GM21423 (cell line): ENCODE measurements around the gene RASSF8.

Source experiments
- ATAC-seq: cut with Tn5 transposase; IDR thresholded peaks from one replicate; pipeline ENCODE4 v1.9.1; 2021; ENCODE audit warnings: mild to moderate bottlenecking, moderate library complexity; ENCODE audit not compliant: unreplicated experiment

Gene RASSF8

DNA sequence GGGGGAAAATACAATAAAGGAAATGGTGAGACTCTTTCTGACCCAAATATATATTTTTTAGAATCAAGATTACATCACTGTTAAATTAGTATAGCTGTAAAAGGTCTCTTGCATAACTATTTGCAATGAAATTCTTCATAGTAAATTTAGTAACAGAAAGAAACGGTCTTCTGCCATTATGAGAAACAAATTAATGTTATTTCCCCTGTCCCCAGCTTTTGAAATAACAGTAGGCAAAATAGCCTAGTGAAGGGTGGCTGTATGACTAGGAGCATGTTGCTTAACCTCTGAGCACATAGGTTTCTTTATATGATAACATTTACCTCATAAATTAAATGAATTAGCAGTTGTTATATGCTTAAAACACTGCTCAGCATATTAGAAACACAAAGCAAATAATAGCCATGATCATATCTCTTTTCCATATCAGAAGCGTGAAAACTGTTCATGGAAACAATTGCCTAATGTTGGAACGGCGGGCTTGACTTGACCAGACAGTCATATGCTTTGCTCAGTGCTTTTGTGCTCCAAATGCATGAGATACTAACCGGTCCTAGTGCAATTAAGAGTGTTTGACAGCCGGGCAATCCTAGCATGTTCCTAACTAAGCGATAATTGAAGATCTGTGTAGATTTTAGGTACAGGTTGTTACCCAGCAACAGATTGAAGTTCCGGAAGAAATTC is 142.3 kb downstream of the RASSF8 start:
- no peak for ATAC-seq

DNA sequence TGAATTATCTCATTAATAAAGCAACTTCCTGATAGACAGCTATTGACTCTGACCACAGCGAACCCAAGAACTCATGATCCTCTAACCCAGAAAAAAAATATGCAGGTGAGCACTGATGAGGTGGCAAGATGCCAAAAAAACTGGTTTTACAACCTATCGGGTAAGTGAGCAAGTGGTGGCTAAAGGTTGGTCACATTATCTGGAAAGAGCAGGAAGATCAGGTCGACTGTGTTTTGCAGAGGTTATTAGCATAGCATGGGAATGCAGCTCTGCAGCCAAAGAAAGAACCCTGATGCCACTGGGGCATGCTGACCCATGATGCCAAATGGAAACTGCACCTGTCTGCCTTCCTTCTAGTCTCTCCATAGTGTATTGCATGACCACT is 142.9 kb downstream of the RASSF8 start:
- ATAC-seq, result no peak

DNA sequence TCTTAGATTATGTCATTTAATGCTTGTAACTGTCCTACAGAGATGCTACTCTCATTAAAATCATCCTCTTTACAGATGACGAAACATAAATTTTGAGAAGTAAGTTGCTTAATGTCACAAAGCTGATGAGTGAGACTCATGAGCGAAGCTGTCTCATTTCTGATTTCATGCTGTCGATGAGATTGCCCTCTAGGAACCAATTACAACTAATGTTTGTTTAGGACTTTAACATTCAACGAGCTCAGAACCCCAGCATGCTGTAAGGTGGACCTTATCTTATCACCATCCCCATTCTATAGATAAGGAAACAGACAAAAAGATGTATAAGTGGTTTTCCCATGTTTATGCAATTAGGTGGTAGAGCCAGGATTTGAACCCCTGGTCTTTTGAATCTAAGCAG is 143.3 kb downstream of the RASSF8 start:
- ATAC-seq, result no peak

DNA sequence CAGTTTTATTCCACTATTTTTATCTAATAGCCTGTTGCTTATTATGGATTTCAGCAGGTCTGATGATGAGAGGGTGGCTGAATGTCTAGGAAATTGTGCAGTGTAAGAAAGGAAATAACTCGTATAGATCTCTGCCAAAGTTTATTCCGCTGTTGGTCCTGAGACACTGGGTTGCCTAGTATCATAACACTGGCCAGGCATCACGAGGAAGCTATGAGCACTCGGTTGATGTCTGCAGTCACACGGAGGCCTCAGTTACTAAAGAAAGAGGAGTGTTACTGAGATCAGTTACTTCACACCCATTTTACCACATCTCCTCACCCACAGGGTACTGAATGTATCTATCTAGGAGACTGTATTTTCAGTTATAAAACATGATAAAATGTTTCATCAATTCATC is 144.5 kb downstream of the RASSF8 start:
- no peak for ATAC-seq

DNA sequence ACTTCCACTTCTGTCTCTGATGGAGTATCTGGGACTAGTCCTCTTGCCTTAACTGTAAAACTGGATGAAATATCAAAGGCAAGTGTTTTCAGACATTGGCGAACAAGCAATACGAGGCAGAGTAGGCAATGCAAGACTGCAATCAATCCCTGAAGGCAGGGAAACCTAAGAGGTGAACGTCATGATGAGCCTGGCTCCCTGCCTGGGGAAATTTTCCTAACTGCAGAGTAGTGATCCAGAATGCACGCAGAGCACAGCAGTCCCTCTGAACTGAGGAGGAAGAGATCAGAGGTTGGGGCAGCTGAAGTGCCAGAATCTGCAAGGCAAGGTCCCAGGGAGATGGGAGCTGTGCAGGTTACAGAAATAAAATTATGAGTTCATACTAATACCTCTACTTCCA is 147.9 kb downstream of the RASSF8 start:
- ATAC-seq, result no peak

DNA sequence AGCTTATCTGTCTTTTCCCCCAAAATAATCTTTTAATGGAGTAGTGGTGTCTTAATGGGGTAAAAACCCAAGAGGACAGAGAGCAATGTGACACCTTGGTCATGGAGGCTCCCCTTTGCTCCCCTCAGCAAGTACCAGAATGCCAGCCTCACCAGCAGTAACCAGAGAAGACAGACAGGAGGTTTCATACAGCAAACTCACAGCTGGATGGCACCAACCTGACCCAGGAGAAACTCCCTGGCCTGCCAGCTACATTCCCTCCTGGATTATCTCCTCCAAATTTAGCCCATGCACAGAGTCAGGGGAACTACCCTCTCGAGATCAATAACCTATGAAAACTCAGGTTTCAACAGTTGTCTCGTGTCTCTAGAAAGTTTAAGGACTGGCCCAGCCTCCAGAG is 150.4 kb downstream of the RASSF8 start:
- ATAC-seq, result no peak

DNA sequence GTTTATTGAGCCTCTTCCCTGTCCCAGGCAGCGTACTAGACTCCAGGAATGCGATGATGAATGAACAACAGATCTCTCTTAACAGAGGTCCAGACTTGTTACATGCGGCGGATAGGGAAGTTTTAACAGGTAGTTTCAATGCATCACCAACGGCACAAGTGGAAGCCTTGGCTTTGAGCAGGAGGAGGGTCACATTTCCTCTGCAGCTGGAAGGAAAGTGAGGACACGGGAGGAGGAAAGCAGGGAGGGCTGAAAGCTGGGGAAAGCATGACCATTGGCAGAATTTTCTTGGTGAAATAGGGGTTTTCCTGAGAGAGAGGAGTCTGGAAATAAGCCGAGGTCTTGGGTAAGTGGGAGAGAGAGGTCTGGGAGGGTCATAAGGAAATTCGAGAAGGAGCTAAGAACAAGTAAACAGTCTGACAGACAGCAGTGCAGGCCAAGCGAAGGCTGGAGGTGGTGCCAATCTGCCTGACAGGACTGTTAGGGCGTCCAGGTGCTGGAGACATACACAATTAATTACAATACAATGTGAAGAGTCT is 150.9 kb downstream of the RASSF8 start:
- ATAC-seq, result no peak

DNA sequence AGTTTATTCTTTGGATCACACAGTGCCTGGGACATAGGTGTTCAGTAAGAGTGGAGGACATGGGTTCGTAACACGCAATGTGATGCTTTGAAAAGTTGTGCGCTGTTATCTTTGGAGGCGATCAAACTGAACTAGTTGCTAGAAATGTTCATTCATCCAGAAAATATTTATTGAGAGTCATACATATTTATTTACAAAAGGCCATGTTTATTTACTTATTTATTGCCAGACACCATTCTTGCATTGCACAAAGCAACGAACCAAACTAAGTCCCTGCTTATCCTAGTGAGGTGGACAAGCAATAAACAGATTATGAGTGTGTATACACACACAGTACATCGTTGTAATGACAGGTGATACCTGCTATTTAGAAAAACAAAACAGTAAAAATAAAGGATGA is 153.8 kb downstream of the RASSF8 start:
- ATAC-seq, result no peak

DNA sequence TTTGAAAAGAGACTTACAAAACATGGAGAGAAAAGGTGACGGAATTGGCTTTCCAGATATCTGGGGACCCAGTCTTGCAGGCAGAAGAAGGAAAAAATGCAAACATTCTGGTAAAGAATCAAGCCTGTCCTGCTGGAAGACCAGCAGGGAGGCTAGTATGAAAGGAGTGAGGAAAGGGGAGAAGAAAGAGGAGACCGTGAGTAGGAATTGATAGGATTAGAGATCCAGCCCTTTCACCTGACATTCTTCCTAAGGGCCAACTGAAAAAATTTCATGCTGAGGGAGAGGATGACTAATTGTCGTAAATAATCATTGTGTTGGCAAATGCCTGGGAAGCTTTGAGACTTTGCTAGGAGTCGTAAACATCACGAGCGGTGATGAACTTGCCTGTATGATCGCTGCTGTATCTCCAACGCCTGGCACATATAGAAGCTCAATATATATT is 154.2 kb downstream of the RASSF8 start:
- ATAC-seq, result no peak

DNA sequence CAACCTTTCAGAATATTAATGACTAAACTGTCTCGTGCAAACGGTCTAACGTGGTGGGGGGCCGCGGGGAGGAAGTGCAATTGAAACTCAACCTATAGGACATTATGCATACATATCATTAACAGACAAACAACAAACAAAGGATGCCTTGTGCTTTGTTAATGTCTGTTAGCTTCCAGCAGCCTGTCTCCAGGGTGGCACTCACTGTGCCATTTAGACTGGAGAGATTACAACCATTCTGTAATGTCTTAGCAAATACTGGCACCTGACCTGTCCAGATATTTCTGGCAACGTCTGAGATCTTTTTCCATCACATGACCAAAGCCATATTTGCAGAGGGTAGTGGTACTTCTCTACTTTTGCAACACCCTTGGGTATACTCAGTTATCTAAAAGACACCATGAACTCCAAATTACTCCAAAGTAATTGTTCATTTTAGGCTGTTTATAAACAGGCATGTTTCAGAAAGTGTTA is 154.7 kb downstream of the RASSF8 start:
- ATAC-seq, result no peak

DNA sequence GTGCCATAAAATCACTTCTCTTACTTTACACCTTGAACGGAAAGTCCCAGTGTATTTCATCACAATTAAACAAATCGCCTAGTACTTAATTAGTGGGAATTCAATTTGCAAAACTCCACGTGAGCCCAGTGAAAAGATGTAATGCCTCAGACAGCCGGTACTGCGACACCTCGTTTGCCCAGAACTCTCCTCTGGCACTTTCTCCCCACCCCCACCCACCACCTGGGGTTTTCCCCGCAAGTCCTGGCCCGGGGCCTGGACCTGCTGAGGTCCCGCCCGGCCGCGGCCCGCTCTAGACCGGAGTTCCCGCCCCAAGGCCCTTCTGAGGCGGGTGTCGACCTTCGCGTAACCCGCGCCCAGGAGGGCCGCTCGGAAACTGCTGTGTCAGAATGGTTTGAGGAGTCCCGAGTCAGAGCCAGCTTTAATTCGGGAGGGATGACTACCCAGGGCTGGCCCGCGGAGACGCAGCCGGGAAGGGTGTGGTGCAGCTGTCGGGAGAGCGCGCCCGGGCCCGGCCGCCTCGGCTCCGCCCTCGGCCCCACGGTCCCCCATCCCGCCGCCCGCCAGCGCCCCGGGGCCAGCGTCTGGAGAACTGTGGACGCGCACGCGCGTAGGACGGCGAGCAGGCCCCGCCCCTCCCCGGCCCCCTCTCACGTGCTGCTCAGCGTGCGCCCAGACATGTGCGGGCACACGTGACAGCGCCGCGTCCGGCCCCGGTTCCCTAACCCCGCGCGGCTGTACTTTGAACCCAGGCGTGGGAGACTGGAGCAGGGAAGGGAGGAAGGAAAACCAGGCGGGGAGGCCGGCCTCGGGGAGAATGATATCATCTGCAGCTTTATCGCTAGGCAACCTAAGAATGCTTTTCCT is 155.6 kb downstream of the RASSF8 start:
- peak; percentile 68 for ATAC-seq

DNA sequence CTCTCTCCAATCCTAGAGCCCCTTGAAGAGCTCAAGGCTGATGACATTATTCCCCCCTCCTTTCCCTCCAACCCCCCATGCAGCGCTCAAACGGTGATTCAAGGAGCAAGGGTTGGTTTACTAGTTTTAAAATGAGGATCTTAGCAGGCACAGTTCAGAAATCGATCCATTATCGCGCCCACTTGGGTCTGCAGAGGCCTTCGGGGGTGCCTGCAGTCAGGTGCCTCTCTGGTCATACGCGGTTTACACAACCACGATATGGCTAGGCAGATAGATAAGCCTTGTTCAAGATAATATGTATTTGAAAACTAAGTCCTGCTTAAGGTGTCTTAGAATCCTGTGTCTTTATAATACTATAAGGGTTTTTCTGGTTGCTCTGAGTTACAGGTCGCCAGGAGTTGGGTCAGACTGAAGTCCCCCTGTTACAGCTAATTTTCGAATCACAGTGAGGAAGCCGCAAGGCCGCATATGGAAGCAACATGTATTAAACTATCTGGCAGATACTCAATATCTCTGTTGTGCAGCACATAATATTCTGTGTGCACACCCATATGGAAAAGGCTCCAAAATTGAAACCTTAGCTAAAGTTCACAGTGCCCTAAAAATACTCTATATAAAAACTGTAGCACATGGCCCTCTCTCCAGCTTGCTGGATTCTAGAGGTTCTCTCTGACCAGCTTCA is 156.4 kb downstream of the RASSF8 start:
- no peak for ATAC-seq

DNA sequence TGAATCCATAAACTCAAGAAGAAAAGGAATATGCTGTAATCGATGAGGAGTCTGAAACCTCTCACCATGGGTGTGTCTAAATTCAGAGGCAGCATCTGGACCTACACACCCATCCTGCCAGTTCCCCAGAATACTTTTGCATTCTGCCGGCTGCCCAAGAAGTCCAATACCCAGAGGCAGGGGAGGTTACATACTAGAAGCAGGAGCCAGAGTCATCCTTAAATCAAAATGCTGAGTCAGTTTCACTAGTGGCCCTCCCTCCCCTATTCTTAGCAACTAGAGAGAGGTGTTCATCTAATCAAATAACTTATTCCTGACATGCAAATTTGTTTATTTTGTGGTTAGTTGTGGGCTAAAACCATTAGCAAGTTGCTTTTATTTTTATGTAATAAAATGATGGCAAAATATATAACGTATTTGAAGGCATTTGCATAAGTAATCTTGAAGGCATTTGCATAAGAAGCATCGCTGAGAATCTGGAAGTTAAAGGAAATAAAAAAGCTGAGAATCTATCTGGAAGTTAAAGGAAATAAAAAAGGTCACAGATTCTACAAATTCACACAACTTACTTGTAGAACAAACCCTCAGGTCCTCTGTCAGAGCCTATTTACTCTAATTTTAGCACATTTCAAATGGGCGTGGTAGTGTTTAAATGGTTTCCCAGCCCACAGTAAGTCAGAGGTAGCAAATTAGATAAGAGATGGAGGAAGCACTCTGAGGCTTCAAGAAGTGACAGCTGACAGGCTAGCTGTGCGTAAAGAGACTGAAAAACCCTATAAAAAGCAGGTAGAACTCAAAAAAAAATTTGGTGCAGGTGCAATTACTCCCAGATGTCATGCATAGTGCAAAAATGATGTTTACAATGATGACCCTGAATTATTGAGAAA is 158.6 kb downstream of the RASSF8 start:
- ATAC-seq, result no peak

DNA sequence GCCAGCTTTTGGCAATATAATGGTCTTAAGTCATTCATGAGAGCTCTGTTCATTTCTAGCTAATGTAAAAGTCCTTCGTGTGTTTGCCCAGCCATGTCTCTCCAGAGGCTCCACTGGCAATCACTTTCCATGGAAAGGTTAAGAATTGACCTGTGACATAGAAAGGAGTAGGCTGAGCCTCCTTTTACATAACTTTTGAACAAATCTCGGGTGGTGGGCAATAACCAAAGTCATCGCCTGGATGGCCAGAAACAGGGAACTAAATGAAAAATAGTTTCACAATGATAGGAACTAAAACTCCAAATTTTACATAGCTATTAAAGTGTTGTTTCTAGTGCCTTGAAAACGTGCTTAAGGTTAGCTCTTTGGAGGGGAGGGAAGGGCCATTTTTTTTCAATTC is 159.8 kb downstream of the RASSF8 start:
- no peak for ATAC-seq

DNA sequence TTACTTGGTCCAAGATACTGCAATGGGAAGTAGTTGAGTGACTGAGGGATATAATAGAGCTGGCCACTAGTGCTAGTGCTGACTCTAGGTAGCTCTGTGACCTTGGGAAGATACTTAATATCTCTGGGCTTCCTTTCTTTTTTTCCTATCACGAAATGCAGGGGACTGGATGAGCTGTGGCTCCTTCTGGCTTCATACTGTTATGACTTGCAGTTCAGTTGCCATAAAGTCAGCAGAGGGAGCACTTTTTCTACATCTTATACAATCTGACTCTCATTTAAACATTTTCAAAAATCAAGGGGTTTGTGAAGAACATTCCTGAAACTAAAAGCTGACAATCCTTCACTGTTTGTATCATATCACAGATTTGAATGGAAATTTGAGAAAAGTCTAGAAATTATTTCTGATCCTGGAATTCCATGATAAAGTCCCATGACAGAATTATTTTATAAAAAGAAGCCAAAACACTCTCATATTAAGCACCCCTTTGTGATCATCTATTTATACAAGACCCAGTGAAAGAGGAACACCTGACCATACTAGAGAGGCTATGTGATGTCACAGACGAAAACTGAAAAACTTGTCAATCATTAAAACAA is 161.0 kb downstream of the RASSF8 start:
- no peak for ATAC-seq

DNA sequence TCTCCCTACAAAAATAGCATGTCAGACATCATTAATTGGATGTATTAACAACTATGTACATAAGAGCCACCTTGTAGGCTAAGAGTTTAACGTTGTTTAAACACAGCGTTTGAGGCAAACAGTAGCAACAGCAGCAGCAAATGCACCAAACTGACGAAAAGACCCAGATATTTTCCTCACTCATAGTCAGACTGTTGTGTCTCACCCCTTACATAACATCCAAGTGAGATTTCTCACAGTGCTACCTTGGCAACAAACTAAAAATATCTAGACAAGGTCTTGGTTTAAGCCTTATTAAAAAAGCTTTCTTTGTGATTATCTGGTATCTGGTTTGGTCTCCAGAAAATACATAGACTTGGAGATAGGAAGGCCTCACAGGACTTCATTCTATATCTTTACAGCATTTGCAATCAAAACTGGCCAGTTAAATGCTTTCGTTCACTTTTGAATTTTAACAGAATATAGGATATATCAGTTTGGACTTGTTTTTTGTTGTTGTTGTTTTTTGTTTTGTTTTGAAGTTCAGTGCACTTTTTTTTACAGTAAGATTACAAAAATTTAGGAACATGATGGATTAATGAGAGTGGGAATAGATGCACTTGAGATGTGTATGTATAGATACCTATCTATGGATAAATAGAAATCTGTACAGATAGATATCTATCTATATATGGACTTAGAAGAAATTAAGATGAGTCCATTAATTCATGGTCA is 162.2 kb downstream of the RASSF8 start:
- no peak for ATAC-seq

DNA sequence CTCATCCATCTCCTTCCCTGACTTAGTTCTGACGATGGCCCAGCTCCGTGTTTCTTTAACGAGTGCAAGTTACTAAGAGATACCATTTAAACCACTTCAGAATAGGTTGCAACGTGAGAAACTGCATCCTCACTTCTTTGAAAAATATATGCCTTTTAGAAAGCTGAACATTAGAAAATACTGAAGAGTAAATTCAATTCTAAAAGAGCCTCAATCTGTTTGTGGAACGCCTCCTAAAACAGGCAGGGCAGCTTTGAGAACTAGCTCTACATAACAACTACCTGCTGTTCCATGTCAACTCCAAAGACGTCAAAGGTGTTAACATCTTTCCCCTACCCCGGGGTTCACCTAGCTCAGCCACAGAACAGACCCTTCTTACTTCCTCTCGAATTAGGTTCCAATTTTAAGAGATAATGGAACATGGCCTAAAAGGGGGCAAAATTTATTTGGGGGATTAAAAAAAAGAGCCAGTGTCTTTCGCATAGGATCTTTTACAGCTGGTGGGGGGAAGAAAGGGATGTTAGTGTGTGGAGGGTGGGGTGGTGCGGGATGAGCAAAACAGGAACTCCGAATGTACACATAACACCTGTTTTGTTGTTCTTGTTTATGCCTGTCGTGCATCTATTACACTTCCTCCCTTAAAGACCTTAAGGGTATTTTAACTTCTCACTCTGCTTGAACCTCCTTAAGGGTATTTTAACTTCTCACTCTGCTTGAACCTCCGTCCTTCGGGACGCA is 163.0 kb downstream of the RASSF8 start:
- ATAC-seq, result no peak

DNA sequence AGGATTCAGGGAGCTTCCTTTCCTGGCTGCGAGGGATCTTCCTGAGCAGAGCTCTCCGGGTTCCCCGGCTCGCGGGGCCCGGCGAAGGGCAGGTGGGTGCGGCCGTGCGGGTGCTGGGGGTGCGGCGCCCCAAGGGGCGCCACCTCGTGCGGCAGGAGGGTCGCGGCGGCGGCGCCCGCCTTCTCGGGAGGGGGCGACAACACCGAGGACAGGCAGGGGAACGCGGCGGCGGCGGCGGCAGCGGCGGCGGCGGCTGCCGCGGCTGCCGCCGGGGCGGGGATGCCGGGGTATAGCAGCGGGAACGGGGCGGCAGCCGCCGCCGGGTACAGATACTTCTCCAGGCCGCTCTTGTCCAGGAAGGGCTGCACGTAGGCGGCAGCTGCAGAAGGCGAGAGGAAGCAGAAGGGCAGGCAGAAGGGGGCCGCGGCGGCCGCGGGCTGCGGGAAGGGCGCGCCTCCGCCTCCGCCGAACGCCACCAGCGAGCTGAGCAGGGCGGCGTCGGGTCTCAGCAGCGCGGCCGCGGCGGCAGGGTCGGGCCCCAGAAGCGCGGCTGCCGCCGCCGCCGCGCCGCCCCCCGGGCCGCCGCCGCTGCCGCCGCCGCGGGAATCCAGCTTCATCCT is 163.7 kb downstream of the RASSF8 start:
- no peak for ATAC-seq
